ENCODE measurements around the gene KIAA0513. TPM values are rescaled to one million over a fixed set of nuclear protein-coding genes. Genes with fewer than 3 reads are reported as not detected.

KIAA0513 gene
- total and polyA plus RNA-seq, 9 donors, result 2.8 to 12.8 (median 7.1) TPM

- no peak for TF ChIP-seq EP300 (IDR thresholded peaks at IDR 0.05)
- TF ChIP-seq POLR2A (IDR thresholded peaks at IDR 0.05), result no peak
- TF ChIP-seq, protein P1, sequence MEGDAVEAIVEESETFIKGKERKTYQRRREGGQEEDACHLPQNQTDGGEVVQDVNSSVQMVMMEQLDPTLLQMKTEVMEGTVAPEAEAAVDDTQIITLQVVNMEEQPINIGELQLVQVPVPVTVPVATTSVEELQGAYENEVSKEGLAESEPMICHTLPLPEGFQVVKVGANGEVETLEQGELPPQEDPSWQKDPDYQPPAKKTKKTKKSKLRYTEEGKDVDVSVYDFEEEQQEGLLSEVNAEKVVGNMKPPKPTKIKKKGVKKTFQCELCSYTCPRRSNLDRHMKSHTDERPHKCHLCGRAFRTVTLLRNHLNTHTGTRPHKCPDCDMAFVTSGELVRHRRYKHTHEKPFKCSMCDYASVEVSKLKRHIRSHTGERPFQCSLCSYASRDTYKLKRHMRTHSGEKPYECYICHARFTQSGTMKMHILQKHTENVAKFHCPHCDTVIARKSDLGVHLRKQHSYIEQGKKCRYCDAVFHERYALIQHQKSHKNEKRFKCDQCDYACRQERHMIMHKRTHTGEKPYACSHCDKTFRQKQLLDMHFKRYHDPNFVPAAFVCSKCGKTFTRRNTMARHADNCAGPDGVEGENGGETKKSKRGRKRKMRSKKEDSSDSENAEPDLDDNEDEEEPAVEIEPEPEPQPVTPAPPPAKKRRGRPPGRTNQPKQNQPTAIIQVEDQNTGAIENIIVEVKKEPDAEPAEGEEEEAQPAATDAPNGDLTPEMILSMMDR (IDR thresholded peaks at IDR 0.05), result no peak
- H3K27ac ChIP-seq, result no peak overlapping the region
- H3K9me3 ChIP-seq, result no peaks in the 10 kb centered on the region
- H3K36me3 ChIP-seq, result no peaks in the 10 kb centered on the region
- H3K4me1 ChIP-seq (ENCODE audit: insufficient read depth), result no peaks in the 10 kb centered on the region
- no peaks in the 10 kb centered on the region for H3K27me3 ChIP-seq
- H3K4me3 ChIP-seq, result no peak overlapping the region
- no peak for DNase-seq
- WGBS, 3 donors, result 86 to 87% (median 86%) methylated on average over 23 of the region's 23 CpGs
- intact Hi-C loops (cut with DNase I), result loop anchor here in 2 of 4 donors (10.0 kb wide), 1 partner anchor 611 kb away; no protein-coding TSS in a partner anchor
Measured at GRCh38 chr16:85103114-85104079, 75.8 kb downstream of the KIAA0513 start.

DNA sequence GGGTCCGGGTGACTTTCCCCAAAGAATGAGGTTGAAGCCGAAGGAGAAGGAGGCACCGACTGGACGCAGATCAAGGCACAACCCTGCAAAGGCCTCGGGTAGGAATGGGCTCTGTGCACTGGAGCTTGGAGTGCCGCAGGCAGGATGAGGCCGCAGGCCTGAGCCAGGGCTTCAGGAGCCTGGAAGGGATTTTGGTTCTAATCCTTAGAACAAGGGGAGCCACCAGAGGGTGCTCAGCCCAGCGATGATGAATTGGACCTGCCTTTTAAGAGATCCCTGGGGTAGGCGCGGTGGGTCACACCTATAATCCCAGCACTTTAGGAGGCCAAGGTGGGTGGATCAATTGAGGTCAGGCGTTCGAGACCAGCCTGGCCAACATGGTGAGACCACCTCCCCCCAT, 76.6 kb downstream of the KIAA0513 start:
- intact Hi-C loops (cut with DNase I), result loop anchor here in 2 of 4 donors (10.0 kb wide), 1 partner anchor 611 kb away; no protein-coding TSS in a partner anchor
- Histone ChIP-seq H3K27me3 (no peaks in the 10 kb centered on the region), H3K9me3 (no peaks in the 10 kb centered on the region), H3K4me1 (ENCODE audit: insufficient read depth) (no peaks in the 10 kb centered on the region), H3K36me3 (no peaks in the 10 kb centered on the region), H3K27ac (no peak overlapping the region), H3K4me3 (no peak overlapping the region)
- TF ChIP-seq EP300 (IDR thresholded peaks at IDR 0.05), result no peak
- TF ChIP-seq, protein P1 (IDR thresholded peaks at IDR 0.05), result no peak
- no peak for TF ChIP-seq POLR2A (IDR thresholded peaks at IDR 0.05)
- 84 to 89% (median 87%) methylated on average over 12 of the region's 12 CpGs for WGBS, 3 donors
- DNase-seq, result no peak

- TF ChIP-seq, protein P1 (IDR thresholded peaks at IDR 0.05), result no peak
- no peak for TF ChIP-seq EP300 (IDR thresholded peaks at IDR 0.05)
- TF ChIP-seq POLR2A (IDR thresholded peaks at IDR 0.05), result no peak
- Histone ChIP-seq H3K9me3 (no peaks in the 10 kb centered on the region), H3K4me3 (no peak overlapping the region), H3K27me3 (no peaks in the 10 kb centered on the region), H3K27ac (no peak overlapping the region), H3K4me1 (ENCODE audit: insufficient read depth) (no peaks in the 10 kb centered on the region), H3K36me3 (no peaks in the 10 kb centered on the region)
- WGBS, 3 donors, result 73 to 83% (median 76%) methylated on average over 11 of the region's 11 CpGs
- DNase-seq, result no peak
- intact Hi-C loops (cut with DNase I), result loop anchor here in 2 of 4 donors (10.0 kb wide), 1 partner anchor 610 kb away; no protein-coding TSS in a partner anchor
Measured at GRCh38 chr16:85104821-85105391, 77.3 kb downstream of the KIAA0513 start.

DNA sequence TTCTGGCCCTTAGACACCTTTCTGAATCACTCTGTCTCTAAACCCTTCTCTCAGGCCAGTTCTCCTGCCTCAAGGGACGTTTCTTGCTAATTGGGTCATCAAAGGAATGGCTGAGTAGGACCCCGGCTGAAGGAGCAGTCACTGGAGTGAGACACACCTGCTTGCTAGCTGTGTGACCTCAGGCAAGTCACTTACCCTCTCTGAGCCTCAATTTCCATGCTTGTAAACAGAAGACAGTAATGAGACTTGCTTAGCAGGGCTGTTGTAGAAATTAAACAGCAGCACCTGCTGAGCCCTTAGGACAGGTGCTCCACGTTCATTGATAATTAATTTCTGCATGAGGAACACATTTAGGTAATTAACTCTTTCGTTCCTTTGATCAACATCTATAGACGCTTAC, 77.9 kb downstream of the KIAA0513 start:
- H3K27ac ChIP-seq, result no peak overlapping the region
- no peaks in the 10 kb centered on the region for H3K27me3 ChIP-seq
- no peak for DNase-seq
- H3K4me3 ChIP-seq, result no peak overlapping the region
- no peaks in the 10 kb centered on the region for H3K4me1 ChIP-seq (ENCODE audit: insufficient read depth)
- no peaks in the 10 kb centered on the region for H3K36me3 ChIP-seq
- H3K9me3 ChIP-seq, result no peaks in the 10 kb centered on the region
- TF ChIP-seq POLR2A (IDR thresholded peaks at IDR 0.05) (no peak), EP300 (IDR thresholded peaks at IDR 0.05) (no peak)
- TF ChIP-seq, protein P1 (IDR thresholded peaks at IDR 0.05), result no peak
- intact Hi-C loops (cut with DNase I), result loop anchor here in 2 of 4 donors (10.0 kb wide), 1 partner anchor 609 kb away; no protein-coding TSS in a partner anchor
- WGBS, 3 donors, result 69 to 78% (median 72%) methylated on average over 5 of the region's 5 CpGs
